KMS-11 (cell line): ENCODE measurements around the gene NUP85.
"Not testable (repeated sequence)": the region's sequence is repeated elsewhere in the genome, so short reads cannot be mapped to it uniquely, and the experiment has no call there.

Experiments used
- H2AFZ ChIP-seq: fragments of 200-600 bp; sonication (generic); 2 replicates; pipeline ENCODE4 v1.6.1; 2016; ENCODE audit warnings: antibody characterized with exemption, mixed run types, low read depth
- H3K27ac ChIP-seq: fragments of 200-600 bp; sonication (generic); 2 replicates; pipeline ENCODE4 v1.6.1; 2016; ENCODE audit warnings: mild to moderate bottlenecking, mixed run types
- H3K27me3 ChIP-seq: fragments of 200-600 bp; sonication (generic); 2 replicates; pipeline ENCODE4 v1.6.1; 2017; ENCODE audit warnings: mild to moderate bottlenecking, low read depth, mixed run types, moderate library complexity; ENCODE audit not compliant: insufficient read depth
- H3K36me3 ChIP-seq: fragments of 200-600 bp; sonication (generic); 2 replicates; pipeline ENCODE4 v1.6.1; 2017; ENCODE audit warnings: mild to moderate bottlenecking, mixed run types; ENCODE audit not compliant: insufficient read depth
- H3K4me1 ChIP-seq: fragments of 200-600 bp; sonication (generic); 2 replicates; pipeline ENCODE4 v1.6.1; 2016; ENCODE audit warnings: mild to moderate bottlenecking, low read depth, mixed run types; ENCODE audit not compliant: poor library complexity, severe bottlenecking
- H3K4me2 ChIP-seq: fragments of 200-600 bp; sonication (generic); 2 replicates; pipeline ENCODE4 v1.7.0; 2016; ENCODE audit warnings: mild to moderate bottlenecking, mixed run types
- H3K4me3 ChIP-seq: fragments of 200-600 bp; sonication (generic); IDR thresholded peaks from 2 replicates; pipeline ENCODE4 v1.6.1; 2017; ENCODE audit warnings: low read depth, low read length, mixed read lengths; ENCODE audit not compliant: insufficient read depth
- H3K79me2 ChIP-seq: fragments of 200-600 bp; sonication (generic); 2 replicates; pipeline ENCODE4 v1.6.1; 2016; ENCODE audit warnings: low read depth, mixed run types; ENCODE audit not compliant: insufficient read depth
- H3K9ac ChIP-seq: fragments of 200-600 bp; sonication (generic); 2 replicates; pipeline ENCODE4 v1.6.1; 2016; ENCODE audit warnings: mild to moderate bottlenecking, mixed run types
- H4K20me1 ChIP-seq: fragments of 200-600 bp; sonication (generic); 2 replicates; pipeline ENCODE4 v1.6.1; 2016; ENCODE audit warnings: mild to moderate bottlenecking, mixed run types; ENCODE audit not compliant: insufficient read depth
- TF ChIP-seq, protein P1 (sequence below): fragments of 200-600 bp; sonication (generic); conservative IDR thresholded peaks from 2 replicates; pipeline ENCODE4 v1.6.1; 2017; ENCODE audit warnings: low read depth, mild to moderate bottlenecking, antibody characterized with exemption, low read length, moderate library complexity, mixed read lengths

Gene NUP85

DNA sequence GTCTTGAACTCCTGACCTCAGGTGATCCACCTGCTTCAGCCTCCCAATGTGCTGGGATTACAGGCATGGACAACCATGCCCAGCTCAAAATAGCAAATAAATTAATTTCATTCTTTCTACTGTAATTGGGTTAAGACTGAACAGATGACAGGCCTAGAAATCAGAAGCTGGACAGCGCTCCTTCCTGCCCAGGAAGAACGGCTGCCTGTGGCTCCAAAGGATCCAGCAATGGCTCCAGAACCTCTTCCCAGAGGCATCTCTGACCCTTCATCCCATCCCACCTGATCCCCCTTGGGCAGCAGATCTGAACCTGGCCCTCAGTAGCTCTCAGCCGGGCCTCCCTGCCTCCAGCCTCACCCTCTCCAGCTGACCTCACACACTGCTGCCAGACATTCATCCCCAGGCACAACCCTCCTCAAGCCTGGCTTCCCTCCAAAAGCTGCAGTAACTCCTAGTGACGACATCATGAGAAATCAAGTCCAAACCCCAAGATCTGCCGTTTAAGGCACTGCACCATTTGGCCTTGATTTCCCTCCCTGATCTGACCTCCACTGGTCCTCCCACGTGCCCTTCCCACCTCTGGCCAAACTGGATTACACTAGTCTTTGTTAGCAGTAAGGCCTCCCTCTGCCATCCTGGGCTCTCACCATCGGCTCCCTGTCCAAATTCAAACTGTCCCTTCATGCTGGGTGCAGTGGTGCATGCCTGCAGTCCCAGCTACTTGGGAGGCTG, 68.7 kb downstream of the NUP85 start:
- peaks cover 21% of the 10 kb centered on the region for H3K4me1 ChIP-seq
- no peak overlapping the region for H3K4me2 ChIP-seq
- H3K4me3 ChIP-seq: no peak overlapping the region
- H3K9ac ChIP-seq: no peak overlapping the region
- no peaks in the 10 kb centered on the region; the same call in 1 of the 2 replicates for H3K36me3 ChIP-seq
- no peaks in the 10 kb centered on the region for H3K27me3 ChIP-seq
- H3K27ac ChIP-seq: no peak overlapping the region
- TF ChIP-seq, protein P1, sequence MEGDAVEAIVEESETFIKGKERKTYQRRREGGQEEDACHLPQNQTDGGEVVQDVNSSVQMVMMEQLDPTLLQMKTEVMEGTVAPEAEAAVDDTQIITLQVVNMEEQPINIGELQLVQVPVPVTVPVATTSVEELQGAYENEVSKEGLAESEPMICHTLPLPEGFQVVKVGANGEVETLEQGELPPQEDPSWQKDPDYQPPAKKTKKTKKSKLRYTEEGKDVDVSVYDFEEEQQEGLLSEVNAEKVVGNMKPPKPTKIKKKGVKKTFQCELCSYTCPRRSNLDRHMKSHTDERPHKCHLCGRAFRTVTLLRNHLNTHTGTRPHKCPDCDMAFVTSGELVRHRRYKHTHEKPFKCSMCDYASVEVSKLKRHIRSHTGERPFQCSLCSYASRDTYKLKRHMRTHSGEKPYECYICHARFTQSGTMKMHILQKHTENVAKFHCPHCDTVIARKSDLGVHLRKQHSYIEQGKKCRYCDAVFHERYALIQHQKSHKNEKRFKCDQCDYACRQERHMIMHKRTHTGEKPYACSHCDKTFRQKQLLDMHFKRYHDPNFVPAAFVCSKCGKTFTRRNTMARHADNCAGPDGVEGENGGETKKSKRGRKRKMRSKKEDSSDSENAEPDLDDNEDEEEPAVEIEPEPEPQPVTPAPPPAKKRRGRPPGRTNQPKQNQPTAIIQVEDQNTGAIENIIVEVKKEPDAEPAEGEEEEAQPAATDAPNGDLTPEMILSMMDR: no peak
- H4K20me1 ChIP-seq: no peaks in the 10 kb centered on the region
- H3K79me2 ChIP-seq: peaks cover 9% of the 10 kb centered on the region; the same call in 1 of the 2 replicates
- no peak overlapping the region for H2AFZ ChIP-seq

DNA sequence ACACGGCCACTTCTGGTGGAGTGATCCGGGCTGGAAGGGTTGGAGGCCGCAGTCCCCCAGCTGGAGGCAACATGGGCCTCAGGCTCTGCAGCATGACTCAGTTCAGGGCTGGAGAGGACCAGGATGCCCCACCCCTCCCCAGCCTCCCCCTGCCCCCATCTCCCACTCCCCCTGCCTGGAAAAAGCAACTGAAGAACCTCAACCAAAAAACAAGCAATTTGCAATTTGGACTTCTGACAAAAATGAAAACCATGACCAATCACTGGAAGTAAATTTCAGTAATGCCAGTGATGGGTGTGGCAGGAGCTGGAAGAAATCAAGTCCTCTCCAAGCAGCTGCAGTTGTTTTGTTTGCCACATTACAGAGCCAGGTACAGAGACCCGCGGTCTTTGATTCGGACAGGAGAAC, 72.2 kb downstream of the NUP85 start:
- peaks cover 2% of the 10 kb centered on the region for H3K4me1 ChIP-seq
- no peak overlapping the region for H2AFZ ChIP-seq
- H3K27me3 ChIP-seq: no peaks in the 10 kb centered on the region
- H4K20me1 ChIP-seq: no peaks in the 10 kb centered on the region
- H3K36me3 ChIP-seq: peaks cover 4% of the 10 kb centered on the region; the same call in 1 of the 2 replicates
- H3K27ac ChIP-seq: no peak overlapping the region
- TF ChIP-seq, protein P1: no peak
- H3K4me2 ChIP-seq: no peak overlapping the region
- no peak overlapping the region for H3K4me3 ChIP-seq
- H3K79me2 ChIP-seq: no peaks in the 10 kb centered on the region; the same call in 1 of the 2 replicates
- no peak overlapping the region for H3K9ac ChIP-seq

DNA sequence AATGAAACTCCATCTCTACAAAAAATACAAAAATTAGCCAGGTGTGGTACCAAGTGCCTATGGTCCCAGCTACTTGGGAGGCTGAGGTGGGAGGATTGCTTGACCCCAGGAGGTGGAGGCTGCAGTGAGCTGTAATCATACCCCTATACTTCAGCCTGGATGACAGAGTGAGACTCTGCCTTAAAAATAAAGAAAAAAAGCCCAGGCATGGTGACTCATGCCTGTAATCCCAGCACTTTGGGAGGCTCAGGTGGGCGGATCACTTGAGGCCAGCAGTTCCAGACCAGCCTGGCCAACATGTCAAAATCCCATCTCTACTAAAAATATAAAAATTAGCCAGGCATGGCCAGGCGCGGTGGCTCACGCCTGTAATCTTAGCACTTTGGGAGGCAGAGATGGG, 74.7 kb downstream of the NUP85 start:
- not testable (repeated sequence) for H3K36me3 ChIP-seq, H3K4me2 ChIP-seq, H2AFZ ChIP-seq, H3K4me1 ChIP-seq, H3K27me3 ChIP-seq, H3K9ac ChIP-seq, H3K27ac ChIP-seq, H3K4me3 ChIP-seq, H4K20me1 ChIP-seq, H3K79me2 ChIP-seq

DNA sequence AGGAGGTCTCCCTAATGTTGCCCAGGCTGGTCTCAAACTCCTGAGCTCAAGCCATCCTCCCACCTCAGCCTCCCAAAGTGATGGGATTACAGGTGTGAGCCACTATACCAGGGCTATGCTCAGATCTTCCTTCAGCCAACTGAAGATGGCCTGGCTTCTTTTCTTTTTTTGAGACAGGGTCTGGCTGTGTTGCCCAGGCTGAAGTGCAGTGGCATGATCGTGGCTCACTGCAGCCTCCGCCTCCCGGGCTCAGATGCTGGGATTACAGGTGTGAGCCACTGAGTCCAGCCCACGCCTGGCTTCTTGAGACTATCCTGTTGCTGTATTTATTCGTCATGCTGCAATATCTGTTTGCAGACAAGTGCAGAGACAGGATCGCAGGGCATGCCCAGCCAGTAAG, 79.6 kb downstream of the NUP85 start:
- TF ChIP-seq, protein P1: no peak
- Histone ChIP-seq H3K4me1 (peaks cover 10% of the 10 kb centered on the region), H3K36me3 (peaks cover 15% of the 10 kb centered on the region; the same call in 1 of the 2 replicates), H3K27ac (no peak overlapping the region), H3K4me3 (no peak overlapping the region), H3K79me2 (peaks cover 24% of the 10 kb centered on the region), H3K9ac (no peak overlapping the region), H3K27me3 (no peaks in the 10 kb centered on the region), H3K4me2 (no peak overlapping the region), H2AFZ (no peak overlapping the region), H4K20me1 (no peaks in the 10 kb centered on the region; the same call in 1 of the 2 replicates)
